ENCODE data around the gene ZNF76.
A peak's percentile ranks its signal among the peaks of the same experiment; 100 is the strongest.
"Not testable (repeated sequence)": the region's sequence is repeated elsewhere in the genome, so short reads cannot be mapped to it uniquely, and the experiment has no call there.

ZNF76 gene

GRCh38 chr6:35328108-35328723 lies 68.7 kb downstream of the ZNF76 start:
- DNase-seq (ENCODE audit: low read depth in 3 of 3): no peak

- DNase-seq (ENCODE audit: low read depth in 3 of 3): not testable (repeated sequence)
Measured at GRCh38 chr6:35328965-35329364, 69.4 kb downstream of the ZNF76 start.

GRCh38 chr6:35330541-35331119 lies 71.1 kb downstream of the ZNF76 start:
- DNase-seq (ENCODE audit: low read depth in 3 of 3): no peak

- DNase-seq (ENCODE audit: low read depth in 3 of 3): peak in 2 of 3 donors; percentile 41 to 43
Measured at GRCh38 chr6:35332074-35332887, 72.7 kb downstream of the ZNF76 start.

DNA sequence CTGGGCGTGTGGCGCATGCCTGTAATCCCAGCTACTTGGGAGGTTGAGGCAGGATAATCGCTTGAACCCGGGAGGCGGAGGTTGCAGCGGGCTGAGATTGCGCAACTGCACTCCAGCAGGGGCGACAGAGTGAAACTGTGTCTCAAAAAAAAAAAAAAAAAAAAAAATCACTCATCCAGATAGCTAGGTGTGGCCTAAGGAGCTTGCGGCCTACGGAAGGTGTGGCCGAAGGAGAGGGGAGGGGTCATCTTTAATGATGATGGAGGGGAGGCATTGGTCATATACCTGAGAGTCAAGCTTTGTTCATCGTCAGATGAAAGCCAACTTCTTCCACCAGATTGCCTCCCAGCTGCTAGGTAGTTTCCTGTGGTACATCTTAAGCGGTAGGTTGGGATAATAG lies 82.0 kb downstream of the ZNF76 start:
- DNase-seq (ENCODE audit: low read depth in 3 of 3): no peak

DNA sequence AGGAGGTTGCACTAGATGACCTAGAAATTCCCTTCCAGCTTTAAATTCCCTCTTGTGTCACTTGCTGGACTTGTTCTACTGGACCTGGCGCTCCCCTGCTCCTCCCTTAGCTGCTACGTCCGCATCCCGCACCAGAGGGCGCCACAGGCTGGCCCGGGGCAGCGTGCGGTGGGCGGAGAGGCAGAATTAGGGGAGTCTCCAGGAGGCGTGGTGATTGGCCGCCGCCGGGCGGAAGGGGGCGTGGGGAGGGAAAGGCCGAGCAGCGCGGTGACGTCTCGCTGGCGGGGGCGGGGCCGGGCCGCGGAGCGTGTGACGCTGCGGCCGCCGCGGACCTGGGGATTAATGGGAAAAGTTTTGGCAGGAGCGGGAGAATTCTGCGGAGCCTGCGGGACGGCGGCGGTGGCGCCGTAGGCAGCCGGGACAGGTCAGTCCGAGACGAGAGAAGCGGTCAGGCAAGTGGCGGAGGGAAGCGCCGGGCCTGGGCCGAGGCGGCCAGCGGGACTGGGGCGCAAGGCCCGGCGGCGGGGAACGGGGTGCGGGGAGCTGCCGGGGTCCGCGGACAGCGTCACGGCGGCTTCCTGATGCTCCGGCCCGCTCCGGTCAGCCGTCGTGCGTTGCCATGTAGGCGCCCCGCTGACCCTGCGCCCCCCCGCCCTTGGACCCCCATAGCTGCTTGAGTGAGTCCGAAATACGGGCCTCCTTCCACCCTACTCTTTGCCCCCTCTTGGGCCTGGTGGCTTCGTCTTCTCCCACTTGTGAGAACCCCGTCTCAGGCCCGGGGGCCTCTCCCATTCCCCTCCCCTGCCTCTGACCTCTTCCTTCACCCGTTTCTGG lies 82.9 kb downstream of the ZNF76 start, which contains the start of gene PPARD:
PPARD (plus strand) TSS at position 301 of the 834 bp plus-strand sequence. CDS start 68,530 bp downstream, outside the sequence.
- peak; percentile 95 to 97 (median 97) for DNase-seq (ENCODE audit: low read depth in 3 of 3)

DNA sequence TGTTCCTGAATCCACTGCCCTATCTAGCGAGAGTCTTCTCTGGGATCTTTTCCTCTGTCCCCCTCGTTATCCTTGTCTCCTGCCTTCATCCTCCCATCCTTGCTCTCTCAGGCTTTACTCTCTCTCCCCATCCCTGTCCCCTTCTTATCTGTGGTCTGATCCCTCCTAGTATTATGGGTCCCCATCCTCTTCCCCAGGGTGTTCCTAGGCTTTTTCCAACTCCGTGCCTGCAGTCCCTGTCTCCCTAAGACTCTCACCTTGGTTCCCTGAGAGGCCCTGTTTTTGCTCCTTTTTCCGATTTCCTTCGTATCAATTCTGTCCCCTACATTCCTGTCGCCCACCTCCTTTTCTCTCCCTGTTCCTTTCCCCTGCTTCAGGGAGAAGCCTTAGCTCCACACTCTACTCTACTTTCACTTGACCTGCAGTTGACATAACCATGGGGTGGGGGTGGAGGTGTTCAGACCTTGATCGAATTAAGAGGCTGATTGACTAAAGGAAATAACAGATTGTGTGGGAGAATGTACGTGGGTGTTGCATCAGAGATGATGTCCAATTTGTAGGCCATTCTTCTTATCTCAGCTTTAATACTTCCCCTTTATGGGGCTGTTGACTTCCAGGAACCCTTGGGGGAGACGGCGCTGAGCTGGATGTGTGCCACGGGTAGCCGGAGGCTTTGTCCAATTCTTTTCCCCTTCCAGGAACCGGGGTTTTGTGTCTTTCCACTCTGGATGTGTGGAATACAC lies 83.7 kb downstream of the ZNF76 start:
- no peak for DNase-seq (ENCODE audit: low read depth in 3 of 3)

- DNase-seq (ENCODE audit: low read depth in 3 of 3): no peak
Measured at GRCh38 chr6:35343835-35344550, 84.5 kb downstream of the ZNF76 start.

All from stimulated activated CD4-positive, alpha-beta T cell treated with anti-CD3 and anti-CD28 coated beads, TNF-alpha, amount 100 ng/mL, for 48 hours (primary cell).